Keratinocyte (primary cell): ENCODE measurements around the gene COL6A5.

Experiments
- EZH2 ChIP-seq: IDR thresholded peaks from one replicate; pipeline ENCODE4 v1.6.1; 2012; ENCODE audit warnings: inconsistent platforms, mild to moderate bottlenecking, low read length, moderate library complexity
- TF ChIP-seq, protein P1 (sequence below), 3 experiments: IDR thresholded peaks in 1 of 3; conservative IDR thresholded peaks in 1 of 3; optimal IDR thresholded peaks in 1 of 3; 2 replicates in 2 of 3; 3 replicates in 1 of 3; pipeline versions ENCODE3 to v1.5.1; 2011; ENCODE audit warnings: low read length in 3 of 3, mild to moderate bottlenecking in 3 of 3, moderate library complexity in 2 of 3, control low read depth in 1 of 3, inconsistent platforms in 1 of 3; ENCODE audit not compliant: insufficient read depth in 2 of 3; ENCODE audit errors: extremely low read depth in 1 of 3

DNA sequence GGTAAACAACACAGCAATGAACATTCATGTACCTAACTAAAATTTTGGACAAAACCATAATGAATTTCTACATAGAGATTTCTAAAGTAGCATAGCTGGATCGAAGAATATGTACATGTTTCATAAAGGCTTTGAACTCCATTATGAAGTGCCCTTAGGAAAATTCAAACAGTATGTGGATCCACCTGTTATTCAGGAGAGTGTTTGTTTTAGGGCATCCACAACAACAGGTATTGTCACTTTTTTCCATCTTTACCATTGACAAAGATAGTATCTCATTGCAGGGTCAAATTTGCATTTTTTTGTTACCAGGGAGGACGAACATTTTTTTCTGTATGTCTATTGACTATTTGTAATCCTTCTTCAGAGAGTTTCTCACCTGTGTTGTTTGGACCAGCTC is 75.0 kb downstream of the COL6A5 start:
- TF ChIP-seq, protein P1, sequence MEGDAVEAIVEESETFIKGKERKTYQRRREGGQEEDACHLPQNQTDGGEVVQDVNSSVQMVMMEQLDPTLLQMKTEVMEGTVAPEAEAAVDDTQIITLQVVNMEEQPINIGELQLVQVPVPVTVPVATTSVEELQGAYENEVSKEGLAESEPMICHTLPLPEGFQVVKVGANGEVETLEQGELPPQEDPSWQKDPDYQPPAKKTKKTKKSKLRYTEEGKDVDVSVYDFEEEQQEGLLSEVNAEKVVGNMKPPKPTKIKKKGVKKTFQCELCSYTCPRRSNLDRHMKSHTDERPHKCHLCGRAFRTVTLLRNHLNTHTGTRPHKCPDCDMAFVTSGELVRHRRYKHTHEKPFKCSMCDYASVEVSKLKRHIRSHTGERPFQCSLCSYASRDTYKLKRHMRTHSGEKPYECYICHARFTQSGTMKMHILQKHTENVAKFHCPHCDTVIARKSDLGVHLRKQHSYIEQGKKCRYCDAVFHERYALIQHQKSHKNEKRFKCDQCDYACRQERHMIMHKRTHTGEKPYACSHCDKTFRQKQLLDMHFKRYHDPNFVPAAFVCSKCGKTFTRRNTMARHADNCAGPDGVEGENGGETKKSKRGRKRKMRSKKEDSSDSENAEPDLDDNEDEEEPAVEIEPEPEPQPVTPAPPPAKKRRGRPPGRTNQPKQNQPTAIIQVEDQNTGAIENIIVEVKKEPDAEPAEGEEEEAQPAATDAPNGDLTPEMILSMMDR (optimal IDR thresholded peaks at IDR 0.05 in 1 of 3, IDR thresholded peaks at IDR 0.05 in 1 of 3, conservative IDR thresholded peaks at IDR 0.05 in 1 of 3; ENCODE audit: extremely low read depth in 1 of 3, insufficient read depth in 2 of 3, low read length in 3 of 3), result no peak
- TF ChIP-seq EZH2, result no peak
